ENCODE results near the gene ZDHHC22. TPM values are rescaled to one million over a fixed set of nuclear protein-coding genes. Genes with fewer than 3 reads are reported as not detected.

ZDHHC22 gene
- total and polyA plus RNA-seq, 5 experiments from 2014 or later, result not detected

DNA sequence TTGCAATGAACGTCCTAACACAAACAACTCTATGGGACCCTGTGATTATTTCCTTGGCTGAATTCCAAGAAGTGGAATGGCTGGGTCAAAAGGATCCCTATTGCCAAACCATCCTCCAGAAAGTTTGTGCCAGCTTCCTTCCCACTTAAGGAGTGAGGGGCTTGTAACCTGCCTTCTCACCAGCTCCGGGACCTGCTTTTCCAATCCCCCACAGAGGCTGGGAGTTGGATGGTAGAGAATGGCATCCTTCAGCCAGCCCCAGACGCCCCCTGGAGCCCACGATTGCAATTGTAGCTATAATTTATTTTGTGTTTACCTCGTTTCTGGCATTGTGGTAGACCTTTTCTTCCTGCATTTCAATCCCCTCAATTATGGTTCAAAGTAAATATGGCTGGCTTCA, 9.7 kb upstream of the ZDHHC22 start:
- ATAC-seq (no peak), DNase-seq (no peak)
- POLR2A ChIA-PET, result no interaction called here
- Mint-ChIP-seq H3K4me1 (no peaks in the 10 kb centered on the region), H3K36me3 (no peaks in the 10 kb centered on the region), H3K27ac (no peak overlapping the region), H3K9me3 (no peaks in the 10 kb centered on the region), H3K27me3 (peaks cover 22 to 75% (median 37%) of the 10 kb centered on the region in 5 donors), H3K4me3 (no peak overlapping the region)

DNA sequence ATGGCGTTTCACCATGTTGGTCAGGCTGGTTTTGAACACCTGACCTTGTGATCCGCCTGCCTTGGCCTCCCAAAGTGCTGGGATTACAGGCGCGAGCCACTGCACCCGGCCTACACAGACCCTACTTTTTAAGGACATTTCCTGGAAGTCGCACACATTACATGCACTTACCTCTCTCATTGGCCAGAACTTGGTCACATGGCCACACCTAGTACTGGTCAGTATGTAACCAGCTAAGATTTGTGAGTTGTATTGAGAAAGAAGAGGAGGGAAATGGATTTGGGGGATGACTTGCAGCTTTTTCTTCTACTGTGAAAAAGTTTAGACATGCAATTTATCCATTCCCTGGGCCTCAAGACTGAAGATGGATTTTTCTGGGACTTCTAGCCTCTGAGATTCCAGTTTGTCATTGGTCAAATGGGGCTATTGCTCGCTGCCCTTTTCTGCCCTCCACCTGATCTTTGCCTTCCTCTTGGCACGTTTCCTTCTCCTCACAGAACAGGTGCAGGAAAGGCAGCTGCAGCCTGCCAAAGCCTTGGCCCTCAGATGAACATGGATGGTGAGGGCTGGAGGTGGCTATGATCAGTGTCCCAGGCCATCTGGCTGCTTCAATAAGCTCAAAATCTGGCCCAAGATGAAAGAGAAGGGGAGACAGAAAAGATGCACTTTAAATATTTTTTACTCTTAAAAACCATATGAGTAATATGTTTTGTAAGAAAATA, 7.1 kb upstream of the ZDHHC22 start:
- POLR2A ChIA-PET, result no interaction called here
- H3K27ac Mint-ChIP-seq, result no peak overlapping the region
- no peaks in the 10 kb centered on the region for H3K4me1 Mint-ChIP-seq
- no peaks in the 10 kb centered on the region for H3K36me3 Mint-ChIP-seq
- peaks cover 26 to 75% (median 39%) of the 10 kb centered on the region in 5 donors for H3K27me3 Mint-ChIP-seq
- ATAC-seq (no peak), DNase-seq (no peak)
- no peak overlapping the region for H3K4me3 Mint-ChIP-seq
- H3K9me3 Mint-ChIP-seq, result no peaks in the 10 kb centered on the region

- ATAC-seq, result no peak
- Mint-ChIP-seq H3K36me3 (peaks cover 0 to 2% (median 0%) of the 10 kb centered on the region in 3 donors), H3K4me3 (no peak overlapping the region), H3K4me1 (peaks cover 0 to 5% (median 3%) of the 10 kb centered on the region in 4 donors), H3K9me3 (no peaks in the 10 kb centered on the region), H3K27me3 (peaks cover 29 to 72% (median 49%) of the 10 kb centered on the region in 5 donors), H3K27ac (no peak overlapping the region)
- DNase-seq, result no peak
- POLR2A ChIA-PET, result no interaction called here
Observed at GRCh38 chr14:77145975-77146740, 4.6 kb upstream of the ZDHHC22 start.

- Mint-ChIP-seq H3K36me3 (peaks cover 0 to 5% (median 0%) of the 10 kb centered on the region in 3 donors), H3K4me3 (no peak overlapping the region), H3K4me1 (peaks cover 7 to 15% (median 11%) of the 10 kb centered on the region in 4 donors), H3K27me3 (peaks cover 32 to 80% (median 55%) of the 10 kb centered on the region in 5 donors), H3K27ac (no peak overlapping the region), H3K9me3 (no peaks in the 10 kb centered on the region)
- POLR2A ChIA-PET, result no interaction called here
- DNase-seq (no peak), ATAC-seq (no peak)
Observed at GRCh38 chr14:77144412-77145115, 3.0 kb upstream of the ZDHHC22 start.

DNA sequence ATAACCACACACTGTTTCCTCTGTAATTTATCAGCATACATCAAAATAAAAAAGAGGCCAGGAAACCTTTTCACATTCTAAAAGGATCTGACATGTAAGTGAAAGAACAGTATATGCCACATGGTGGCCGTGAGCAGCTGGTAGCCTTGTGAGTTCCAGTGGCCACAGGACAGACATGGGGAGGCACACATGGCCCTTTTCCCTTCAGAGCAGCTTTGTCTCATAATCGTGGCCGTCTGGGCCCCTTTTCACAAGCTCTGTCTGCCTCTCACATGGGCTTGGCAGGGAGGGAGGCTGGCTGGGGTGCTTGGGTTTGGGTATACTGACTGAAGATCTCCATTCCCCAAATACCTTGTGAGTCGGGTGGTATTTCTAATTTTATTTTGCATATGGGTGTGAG, 1.5 kb upstream of the ZDHHC22 start:
- Mint-ChIP-seq H3K36me3 (peaks cover 0 to 5% (median 0%) of the 10 kb centered on the region in 3 donors), H3K27ac (no peak overlapping the region), H3K4me3 (peak overlapping the region in 1 of 10 donors; percentile 11), H3K27me3 (peaks cover 41 to 84% (median 63%) of the 10 kb centered on the region in 5 donors), H3K4me1 (peaks cover 14 to 25% (median 19%) of the 10 kb centered on the region in 4 donors), H3K9me3 (no peaks in the 10 kb centered on the region)
- DNase-seq, result no peak
- POLR2A ChIA-PET, result no interaction called here
- ATAC-seq, result no peak

- POLR2A ChIA-PET, result no interaction called here
- H3K4me1 Mint-ChIP-seq, result peaks cover 14 to 25% (median 19%) of the 10 kb centered on the region in 4 donors
- peaks cover 0 to 5% (median 0%) of the 10 kb centered on the region in 3 donors for H3K36me3 Mint-ChIP-seq
- H3K4me3 Mint-ChIP-seq, result peak overlapping the region in 8 of 10 donors; percentile 50 to 69 (median 65)
- ATAC-seq (no peak), DNase-seq (no peak)
- peaks cover 44 to 91% (median 68%) of the 10 kb centered on the region in 5 donors for H3K27me3 Mint-ChIP-seq
- peak overlapping the region in 1 of 10 donors; percentile 26 for H3K27ac Mint-ChIP-seq
- H3K9me3 Mint-ChIP-seq, result no peaks in the 10 kb centered on the region
Observed at GRCh38 chr14:77142005-77142800, 612 bp upstream of the ZDHHC22 start.

- H3K4me1 Mint-ChIP-seq, result peaks cover 14 to 25% (median 19%) of the 10 kb centered on the region in 4 donors
- peaks cover 0 to 5% (median 0%) of the 10 kb centered on the region in 3 donors for H3K36me3 Mint-ChIP-seq
- DNase-seq (no peak), ATAC-seq (no peak)
- peak overlapping the region in 9 of 10 donors; percentile 24 to 79 (median 67) for H3K4me3 Mint-ChIP-seq
- H3K27me3 Mint-ChIP-seq, result peaks cover 41 to 89% (median 67%) of the 10 kb centered on the region in 5 donors
- peak overlapping the region in 1 of 10 donors; percentile 71 for H3K27ac Mint-ChIP-seq
- no peaks in the 10 kb centered on the region for H3K9me3 Mint-ChIP-seq
- POLR2A ChIA-PET, result no interaction called here
Observed at GRCh38 chr14:77140359-77141213, 1.0 kb downstream of the ZDHHC22 start.

- Mint-ChIP-seq H3K9me3 (peaks cover 0 to 1% (median 0%) of the 10 kb centered on the region in 9 donors), H3K27me3 (peaks cover 37 to 88% (median 70%) of the 10 kb centered on the region in 5 donors), H3K27ac (peak overlapping the region in 1 of 10 donors; percentile 71), H3K36me3 (peaks cover 0 to 5% (median 0%) of the 10 kb centered on the region in 3 donors), H3K4me3 (peak overlapping the region in 9 of 10 donors; percentile 24 to 79 (median 67)), H3K4me1 (peaks cover 14 to 25% (median 19%) of the 10 kb centered on the region in 4 donors)
- ATAC-seq (peak; percentile 51 to 67), DNase-seq (peak in 3 of 10 donors; percentile 10 to 15 (median 14))
- POLR2A ChIA-PET, result no interaction called here
Observed at GRCh38 chr14:77139540-77140358, 1.8 kb downstream of the ZDHHC22 start.

- H3K4me3 Mint-ChIP-seq, result peak overlapping the region in 6 of 10 donors; percentile 29 to 75 (median 45)
- H3K36me3 Mint-ChIP-seq, result peaks cover 0 to 6% (median 3%) of the 10 kb centered on the region in 3 donors
- ATAC-seq (no peak), DNase-seq (no peak)
- peaks cover 14 to 25% (median 20%) of the 10 kb centered on the region in 4 donors for H3K4me1 Mint-ChIP-seq
- H3K27me3 Mint-ChIP-seq, result peaks cover 34 to 88% (median 72%) of the 10 kb centered on the region in 5 donors
- POLR2A ChIA-PET, result no interaction called here
- no peak overlapping the region for H3K27ac Mint-ChIP-seq
- peaks cover 0 to 2% (median 0%) of the 10 kb centered on the region in 9 donors for H3K9me3 Mint-ChIP-seq
Observed at GRCh38 chr14:77139022-77139421, 2.6 kb downstream of the ZDHHC22 start.

DNA sequence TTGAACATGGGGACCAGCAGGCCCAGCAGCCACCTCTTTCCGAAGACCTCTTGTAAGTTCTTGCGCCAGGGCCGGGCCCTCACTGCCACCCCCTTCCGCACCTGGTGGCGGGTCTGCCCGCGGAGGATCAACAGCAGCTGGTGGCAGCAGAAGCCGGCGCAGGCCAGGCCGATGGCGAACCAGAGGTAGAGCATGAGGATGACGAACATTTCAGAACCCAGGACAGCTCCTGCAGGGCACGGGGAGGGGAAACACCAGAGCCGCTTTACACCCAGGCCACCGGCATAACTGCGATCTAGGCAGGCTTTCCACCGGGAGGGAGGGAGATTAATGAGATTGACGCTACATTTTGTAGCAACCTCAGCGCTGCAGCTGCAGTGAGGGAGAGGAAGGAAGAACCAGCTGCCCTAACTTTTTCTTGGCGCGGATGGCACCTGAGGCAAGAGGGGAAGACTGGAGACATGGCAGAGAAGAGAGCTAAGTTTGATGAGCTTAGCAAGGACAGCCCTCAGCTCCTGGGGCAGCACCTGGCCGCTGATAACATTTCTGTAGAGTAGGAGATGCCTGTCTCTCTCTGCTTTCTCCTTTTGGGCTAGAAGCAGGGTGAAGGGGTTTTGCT, 7.8 kb downstream of the ZDHHC22 start:
- POLR2A ChIA-PET, result no interaction called here
- Mint-ChIP-seq H3K27ac (no peak overlapping the region), H3K4me3 (no peak overlapping the region), H3K9me3 (peaks cover 0 to 16% (median 0%) of the 10 kb centered on the region in 9 donors), H3K4me1 (peaks cover 3 to 8% (median 7%) of the 10 kb centered on the region in 4 donors), H3K27me3 (peaks cover 40 to 93% (median 73%) of the 10 kb centered on the region in 5 donors), H3K36me3 (peaks cover 0 to 7% (median 7%) of the 10 kb centered on the region in 3 donors)
- DNase-seq (peak in 9 of 10 donors; percentile 19 to 75 (median 39)), ATAC-seq (peak; percentile 75)
